GM18951 (cell line): Measurements from ENCODE around the gene PRIMPOL.
"Not testable (repeated sequence)": the region's sequence is repeated elsewhere in the genome, so short reads cannot be mapped to it uniquely, and the experiment has no call there.

ENCODE experiments used
- POLR2A ChIP-seq: IDR thresholded peaks from 4 replicates; pipeline ENCODE4 v1.6.1; 2011; ENCODE audit warnings: mild to moderate bottlenecking; ENCODE audit not compliant: insufficient read length, insufficient read depth; ENCODE audit errors: extremely low read depth
- in situ Hi-C: fragments of 300-500 bp; cut with MboI; formaldehyde crosslinking; loops from one replicate; pipeline ENCODE4 v1.12.0; 2022; ENCODE audit warnings: low sequenced_read_pairs, mixed read lengths, inconsistent platforms; ENCODE audit not compliant: unreplicated experiment

Gene PRIMPOL

GRCh38 chr4:184624972-184625554, 24.5 kb upstream of the PRIMPOL start:
- in situ Hi-C loops: no loop called here

GRCh38 chr4:184625783-184626596, 23.5 kb upstream of the PRIMPOL start:
- in situ Hi-C loops: not testable (repeated sequence)

More at GRCh38 chr4:184624972-184625554, 24.5 kb upstream of the PRIMPOL start:
- TF ChIP-seq POLR2A: no peak

GRCh38 chr4:184628103-184628502, 21.4 kb upstream of the PRIMPOL start:
- in situ Hi-C loops: no loop called here
- no peak for TF ChIP-seq POLR2A

- in situ Hi-C loops: no loop called here
- no peak for TF ChIP-seq POLR2A
Measured at GRCh38 chr4:184632842-184633241, 16.7 kb upstream of the PRIMPOL start.

- in situ Hi-C loops: no loop called here
Measured at GRCh38 chr4:184635381-184635780, 14.2 kb upstream of the PRIMPOL start.

GRCh38 chr4:184636144-184636543, 13.4 kb upstream of the PRIMPOL start:
- in situ Hi-C loops: no loop called here
- no peak for TF ChIP-seq POLR2A

More at GRCh38 chr4:184635381-184635780, 14.2 kb upstream of the PRIMPOL start:
- TF ChIP-seq POLR2A: no peak

- no peak for TF ChIP-seq POLR2A
- in situ Hi-C loops: no loop called here
Measured at GRCh38 chr4:184636897-184637296, 12.6 kb upstream of the PRIMPOL start.

- in situ Hi-C loops: no loop called here
Measured at GRCh38 chr4:184641022-184641421, 8.5 kb upstream of the PRIMPOL start.

GRCh38 chr4:184641451-184641850, 8.1 kb upstream of the PRIMPOL start:
- no peak for TF ChIP-seq POLR2A
- in situ Hi-C loops: no loop called here

More at GRCh38 chr4:184641022-184641421, 8.5 kb upstream of the PRIMPOL start:
- no peak for TF ChIP-seq POLR2A

GRCh38 chr4:184643731-184644130, 5.8 kb upstream of the PRIMPOL start:
- TF ChIP-seq POLR2A: no peak
- in situ Hi-C loops: no loop called here

GRCh38 chr4:184644553-184645307, 4.8 kb upstream of the PRIMPOL start:
- in situ Hi-C loops: no loop called here

GRCh38 chr4:184645904-184646610, 3.5 kb upstream of the PRIMPOL start:
- TF ChIP-seq POLR2A: no peak
- in situ Hi-C loops: no loop called here

More at GRCh38 chr4:184644553-184645307, 4.8 kb upstream of the PRIMPOL start:
- no peak for TF ChIP-seq POLR2A
